ENCODE measurements around the gene AMMECR1. TPM values are rescaled to one million over a fixed set of nuclear protein-coding genes. Genes with fewer than 3 reads are reported as not detected.

The AMMECR1 gene
- total and polyA plus RNA-seq, 8 donors = 0.45 to 28.7 (median 3.6) TPM

DNA sequence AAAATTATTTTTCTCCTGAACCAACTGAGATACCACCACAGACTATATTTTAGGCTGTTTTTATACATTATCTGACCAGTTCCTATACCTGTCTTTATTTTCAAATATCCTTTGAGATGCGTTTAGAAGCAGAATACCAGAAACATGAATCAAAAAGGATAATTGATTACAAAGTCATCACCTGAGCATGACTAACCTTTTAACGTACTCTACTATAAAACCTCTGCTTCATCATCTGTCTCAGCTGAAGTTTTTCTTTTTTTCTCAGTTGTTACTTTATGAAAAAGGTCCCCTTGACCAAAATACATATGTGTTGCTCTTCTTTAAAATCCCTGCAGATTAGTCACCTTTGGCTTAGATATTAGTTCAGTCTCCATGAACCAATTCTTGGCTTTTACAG is 109.8 kb downstream of the AMMECR1 start:
- Histone ChIP-seq H3K9me3 (no peaks in the 10 kb centered on the region), H3K4me3 (no peak overlapping the region), H3K27ac (no peak overlapping the region), H3K27me3 (no peaks in the 10 kb centered on the region), H3K4me1 (no peaks in the 10 kb centered on the region), H3K36me3 (no peaks in the 10 kb centered on the region)
- DNase-seq = no peak
- WGBS, 5 donors = 67 to 94% (median 77%) methylated on average over 2 of the region's 2 CpGs
- intact Hi-C loops (cut with DNase I; ENCODE audit: low total_unique reads) = no loop called here
- TF ChIP-seq EP300 (IDR thresholded peaks at IDR 0.05) (no peak), POLR2A (IDR thresholded peaks at IDR 0.05) (no peak), POLR2AphosphoS5 (IDR thresholded peaks at IDR 0.05) (no peak)
- TF ChIP-seq, protein P1, sequence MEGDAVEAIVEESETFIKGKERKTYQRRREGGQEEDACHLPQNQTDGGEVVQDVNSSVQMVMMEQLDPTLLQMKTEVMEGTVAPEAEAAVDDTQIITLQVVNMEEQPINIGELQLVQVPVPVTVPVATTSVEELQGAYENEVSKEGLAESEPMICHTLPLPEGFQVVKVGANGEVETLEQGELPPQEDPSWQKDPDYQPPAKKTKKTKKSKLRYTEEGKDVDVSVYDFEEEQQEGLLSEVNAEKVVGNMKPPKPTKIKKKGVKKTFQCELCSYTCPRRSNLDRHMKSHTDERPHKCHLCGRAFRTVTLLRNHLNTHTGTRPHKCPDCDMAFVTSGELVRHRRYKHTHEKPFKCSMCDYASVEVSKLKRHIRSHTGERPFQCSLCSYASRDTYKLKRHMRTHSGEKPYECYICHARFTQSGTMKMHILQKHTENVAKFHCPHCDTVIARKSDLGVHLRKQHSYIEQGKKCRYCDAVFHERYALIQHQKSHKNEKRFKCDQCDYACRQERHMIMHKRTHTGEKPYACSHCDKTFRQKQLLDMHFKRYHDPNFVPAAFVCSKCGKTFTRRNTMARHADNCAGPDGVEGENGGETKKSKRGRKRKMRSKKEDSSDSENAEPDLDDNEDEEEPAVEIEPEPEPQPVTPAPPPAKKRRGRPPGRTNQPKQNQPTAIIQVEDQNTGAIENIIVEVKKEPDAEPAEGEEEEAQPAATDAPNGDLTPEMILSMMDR (IDR thresholded peaks at IDR 0.05) = no peak

DNA sequence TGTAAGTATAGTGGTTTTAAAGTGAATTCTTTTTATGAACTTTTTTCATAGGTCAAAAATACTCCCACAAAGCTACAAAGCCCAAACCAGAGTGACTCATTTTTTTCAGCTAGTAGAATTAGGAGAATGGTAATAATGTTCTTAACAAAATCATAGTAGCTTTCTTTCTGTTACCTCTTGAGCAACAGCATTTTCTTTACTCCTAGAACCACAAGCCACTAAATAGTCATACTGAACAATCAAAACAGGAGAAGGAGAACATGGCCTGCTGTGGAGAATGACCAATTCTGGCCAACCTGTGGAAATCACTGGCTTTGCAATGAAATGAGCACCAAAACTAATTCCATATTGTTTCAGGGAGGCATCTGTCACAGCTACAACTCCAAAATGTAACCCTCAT is 112.9 kb downstream of the AMMECR1 start:
- Histone ChIP-seq H3K4me1 (no peaks in the 10 kb centered on the region), H3K27me3 (peaks cover 0 to 4% (median 0%) of the 10 kb centered on the region in 3 donors), H3K27ac (no peak overlapping the region), H3K4me3 (no peak overlapping the region), H3K9me3 (no peaks in the 10 kb centered on the region), H3K36me3 (no peaks in the 10 kb centered on the region)
- intact Hi-C loops (cut with DNase I; ENCODE audit: low total_unique reads) = no loop called here
- TF ChIP-seq, protein P1 (IDR thresholded peaks at IDR 0.05) = no peak
- no peak for TF ChIP-seq POLR2AphosphoS5 (IDR thresholded peaks at IDR 0.05)
- no peak for TF ChIP-seq EP300 (IDR thresholded peaks at IDR 0.05)
- TF ChIP-seq POLR2A (IDR thresholded peaks at IDR 0.05) = no peak
- DNase-seq = no peak

DNA sequence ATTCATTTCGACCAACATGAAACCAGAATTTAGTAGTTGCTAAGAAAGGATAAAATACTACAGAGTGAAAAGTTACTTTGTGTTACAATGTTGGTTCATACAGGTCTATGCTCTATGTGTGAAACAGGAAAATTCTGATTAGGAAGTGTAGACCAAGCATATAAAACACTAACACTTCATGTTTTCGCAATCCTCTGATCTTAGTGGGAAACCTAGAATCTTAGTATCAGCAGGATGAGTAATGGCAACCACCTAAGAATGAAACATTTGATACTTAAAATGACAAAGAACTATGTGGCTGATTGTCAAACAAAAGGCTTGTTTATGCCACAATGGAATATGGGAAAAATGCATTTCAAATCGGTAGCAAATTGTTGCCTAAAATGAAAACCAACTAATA is 116.1 kb downstream of the AMMECR1 start:
- H3K27ac ChIP-seq = no peak overlapping the region
- 80 to 99% (median 93%) methylated on average over 3 of the region's 3 CpGs for WGBS, 5 donors
- peaks cover 0 to 7% (median 2%) of the 10 kb centered on the region in 4 donors for H3K36me3 ChIP-seq
- no peak for DNase-seq
- no peak overlapping the region for H3K4me3 ChIP-seq
- intact Hi-C loops (cut with DNase I; ENCODE audit: low total_unique reads) = no loop called here
- TF ChIP-seq, protein P1 (IDR thresholded peaks at IDR 0.05) = no peak
- TF ChIP-seq POLR2AphosphoS5 (IDR thresholded peaks at IDR 0.05) (no peak), EP300 (IDR thresholded peaks at IDR 0.05) (no peak)
- H3K27me3 ChIP-seq = peaks cover 0 to 4% (median 0%) of the 10 kb centered on the region in 3 donors
- H3K4me1 ChIP-seq = no peaks in the 10 kb centered on the region
- H3K9me3 ChIP-seq = no peaks in the 10 kb centered on the region

DNA sequence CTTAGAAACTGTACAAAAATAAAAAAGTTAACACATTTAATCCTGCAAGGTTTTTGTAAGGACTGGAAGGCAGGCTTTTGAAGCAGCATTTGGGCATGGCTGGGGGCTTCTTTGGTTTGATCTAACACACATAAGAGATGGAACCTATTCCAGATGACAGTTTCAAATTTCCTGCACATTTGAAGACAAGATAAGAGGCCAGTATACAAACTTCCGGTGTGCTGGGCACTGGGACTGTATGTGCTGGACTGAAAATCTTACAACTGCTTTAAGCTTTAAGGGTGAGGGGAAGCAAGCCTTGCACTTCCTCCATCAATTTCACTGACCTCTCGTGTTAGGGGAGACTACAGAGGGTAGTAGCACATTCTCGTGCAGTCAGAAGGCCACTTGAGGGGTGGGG is 122.9 kb downstream of the AMMECR1 start:
- H3K27ac ChIP-seq = no peak overlapping the region
- TF ChIP-seq, protein P1 (IDR thresholded peaks at IDR 0.05) = no peak
- no peak for TF ChIP-seq POLR2AphosphoS5 (IDR thresholded peaks at IDR 0.05)
- TF ChIP-seq EP300 (IDR thresholded peaks at IDR 0.05) = no peak
- no peak for TF ChIP-seq POLR2A (IDR thresholded peaks at IDR 0.05)
- 34 to 76% (median 38%) methylated on average over 3 of the region's 3 CpGs for WGBS, 5 donors
- DNase-seq = no peak
- intact Hi-C loops (cut with DNase I; ENCODE audit: low total_unique reads) = no loop called here
- H3K4me1 ChIP-seq = no peaks in the 10 kb centered on the region
- H3K36me3 ChIP-seq = peaks cover 0 to 10% (median 2%) of the 10 kb centered on the region in 4 donors
- no peaks in the 10 kb centered on the region for H3K9me3 ChIP-seq
- no peaks in the 10 kb centered on the region for H3K27me3 ChIP-seq
- H3K4me3 ChIP-seq = no peak overlapping the region
